GM18502 (cell line): ENCODE data around the gene TLE5.
"Not testable (repeated sequence)": the region's sequence is repeated elsewhere in the genome, so short reads cannot be mapped to it uniquely, and the experiment has no call there.

Source experiments
- ATAC-seq: cut with Tn5 transposase; IDR thresholded peaks from one replicate; pipeline ENCODE4 v1.9.1; 2021; ENCODE audit warnings: mild to moderate bottlenecking; ENCODE audit not compliant: unreplicated experiment, poor library complexity

Gene TLE5

GRCh38 chr19:3064011-3064330 lies 1.7 kb upstream of the TLE5 start:
- no peak for ATAC-seq

- no peak for ATAC-seq
Measured at GRCh38 chr19:3061182-3062161, 823 bp downstream of the TLE5 start.

GRCh38 chr19:3060857-3061181 lies 1.5 kb downstream of the TLE5 start:
- ATAC-seq, result no peak

- no peak for ATAC-seq
Measured at GRCh38 chr19:3059653-3060052, 2.6 kb downstream of the TLE5 start.

DNA sequence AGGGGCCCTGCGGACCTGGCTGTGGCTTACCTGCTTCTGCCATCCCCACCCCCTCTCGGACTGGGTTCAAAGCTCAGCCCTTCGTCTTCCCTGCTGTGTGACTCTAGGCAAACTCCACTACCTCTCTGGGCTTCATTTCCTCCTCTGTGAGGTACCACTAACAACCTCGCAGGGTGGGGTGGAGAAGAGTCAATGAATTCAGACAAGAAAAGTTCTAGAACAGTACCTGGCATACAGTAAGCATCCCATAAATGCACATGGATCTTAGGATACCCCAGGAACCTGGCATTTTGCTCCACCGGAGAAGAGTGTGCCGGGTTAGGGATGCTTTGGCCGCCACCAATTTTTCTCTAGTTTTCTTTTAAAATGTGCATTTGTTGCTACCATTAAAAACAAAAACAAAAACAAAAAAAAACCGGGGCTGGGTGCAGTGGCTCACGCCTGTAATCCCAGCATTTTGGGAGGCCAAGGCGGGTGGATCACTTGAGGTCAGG lies 3.4 kb downstream of the TLE5 start:
- no peak for ATAC-seq

DNA sequence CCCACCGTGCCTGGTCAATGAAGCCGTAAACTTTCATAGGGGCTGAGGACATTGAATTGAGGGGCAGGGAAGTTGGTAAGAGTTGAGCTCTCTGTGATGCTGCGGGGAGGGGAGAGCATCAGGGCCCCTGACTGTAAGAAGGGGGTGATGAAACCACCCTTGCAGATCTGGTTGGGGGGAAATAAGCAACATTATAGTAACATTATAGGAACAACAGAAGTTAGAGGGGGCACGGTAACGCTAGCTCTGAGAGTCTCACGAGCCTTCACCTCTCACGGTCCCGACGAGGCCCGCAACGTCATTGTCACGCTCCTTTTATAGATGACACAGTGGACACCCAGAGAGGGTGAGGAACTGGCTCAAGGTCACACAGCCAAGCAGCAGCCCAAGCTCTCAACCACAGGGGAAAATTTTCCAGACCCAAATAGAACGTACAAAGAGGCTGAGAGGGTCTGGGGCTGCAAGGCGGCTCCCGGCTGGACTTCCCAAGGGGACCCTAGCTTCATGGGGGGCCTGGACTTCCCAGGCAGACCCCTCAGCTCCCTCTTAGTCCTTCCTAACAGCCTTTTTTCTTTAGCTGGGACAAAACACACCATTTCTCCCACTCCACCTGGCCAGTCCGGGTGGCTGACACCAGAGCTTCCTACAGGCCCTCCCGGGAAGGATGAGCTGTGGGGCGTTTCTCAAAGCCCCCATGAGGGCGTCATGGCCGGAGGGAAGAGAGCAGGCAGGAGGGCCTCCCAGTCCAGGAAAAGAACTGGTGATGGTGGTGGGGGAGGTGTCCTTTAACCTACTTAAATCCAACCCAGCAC lies 4.1 kb downstream of the TLE5 start:
- no peak for ATAC-seq

DNA sequence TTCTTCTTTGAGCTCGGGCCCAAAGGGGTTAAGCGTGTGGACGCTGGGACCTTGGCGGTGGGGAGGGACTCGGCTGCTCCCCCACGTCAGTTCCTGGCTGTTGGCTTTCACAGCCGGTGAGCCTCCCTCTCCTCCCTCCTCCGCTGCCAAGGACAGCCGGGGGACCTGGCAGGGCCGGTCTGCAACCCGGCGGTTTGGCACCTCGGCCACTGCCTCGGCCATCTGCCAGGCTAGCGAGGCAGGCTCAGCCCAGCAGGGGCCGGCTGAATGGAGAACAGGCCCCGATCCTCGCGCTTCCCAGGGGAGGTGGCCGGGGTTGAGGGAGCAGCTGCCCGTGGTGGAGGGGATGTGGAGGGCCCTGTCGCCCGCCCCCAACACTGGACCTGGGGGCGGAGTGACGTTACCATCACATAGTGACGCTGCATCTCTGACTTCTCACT lies 5.0 kb downstream of the TLE5 start:
- no peak for ATAC-seq

- no peak for ATAC-seq
Measured at GRCh38 chr19:3056417-3057088, 5.7 kb downstream of the TLE5 start.

GRCh38 chr19:3055741-3056416 lies 6.4 kb downstream of the TLE5 start:
- ATAC-seq, result no peak

- no peak for ATAC-seq
Measured at GRCh38 chr19:3054972-3055740, 7.1 kb downstream of the TLE5 start.

- no peak for ATAC-seq
Measured at GRCh38 chr19:3054265-3054971, 7.9 kb downstream of the TLE5 start.

DNA sequence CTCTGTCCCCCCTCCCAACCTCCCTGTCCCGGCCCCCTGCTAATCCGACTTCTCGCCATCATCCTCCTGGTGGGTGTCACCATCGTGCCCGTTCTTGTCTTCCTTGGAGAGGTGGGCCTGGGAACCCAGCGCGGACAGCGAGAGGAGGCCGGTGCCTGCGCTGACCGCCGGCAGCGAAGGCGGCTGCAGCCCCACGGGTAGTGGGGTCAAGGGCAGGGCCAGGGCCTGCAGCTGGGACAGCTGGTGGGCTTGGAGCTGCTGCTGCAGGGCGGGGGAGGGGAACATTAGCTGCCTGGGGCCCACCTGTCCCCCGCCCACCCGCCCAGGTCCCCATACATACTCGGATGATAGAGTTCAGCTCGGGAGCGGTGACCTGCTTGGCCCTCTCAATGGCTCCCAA lies 8.5 kb downstream of the TLE5 start:
- ATAC-seq, result no peak

DNA sequence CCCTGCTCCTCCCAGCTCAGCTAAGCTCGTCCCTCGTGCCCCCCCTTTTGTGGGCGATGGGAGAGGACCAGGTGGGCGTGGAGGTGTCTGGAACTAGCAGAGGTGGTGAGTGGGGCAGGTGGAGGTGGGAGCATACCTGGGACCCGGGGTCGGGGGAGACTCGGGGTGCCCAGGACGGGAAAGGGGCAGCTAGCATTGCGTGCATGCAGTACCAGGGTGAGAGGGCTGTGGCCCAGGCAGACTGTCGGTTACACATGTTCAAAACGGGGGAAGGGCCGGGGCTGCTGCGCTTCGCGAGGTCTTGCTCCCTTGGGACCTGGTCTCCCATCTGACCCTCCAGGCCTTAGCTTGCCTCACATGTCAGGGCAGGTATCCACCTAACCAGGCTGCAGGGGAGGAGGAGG lies 9.1 kb downstream of the TLE5 start:
- no peak for ATAC-seq

DNA sequence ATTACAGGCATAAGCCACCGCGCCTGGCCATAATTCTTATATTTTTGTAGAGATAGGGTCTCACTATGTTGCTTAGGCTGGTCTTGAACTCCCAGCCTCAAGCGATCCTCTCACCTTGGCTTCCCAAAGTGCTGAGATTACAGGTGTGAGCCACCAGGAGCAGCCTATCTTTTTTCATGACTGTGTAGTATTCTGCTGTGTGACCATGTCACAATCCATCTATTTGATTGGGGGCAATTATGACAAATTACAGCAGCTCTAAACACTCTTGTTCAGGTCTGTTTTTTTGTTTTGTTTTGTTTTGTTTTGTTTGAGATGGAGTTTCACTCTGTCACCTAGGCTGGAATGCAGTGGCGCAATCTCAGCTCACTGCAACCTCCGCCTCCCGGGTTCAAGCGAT lies 12.3 kb downstream of the TLE5 start:
- not testable (repeated sequence) for ATAC-seq

- ATAC-seq, result no peak
Measured at GRCh38 chr19:3049089-3049488, 13.2 kb downstream of the TLE5 start.

DNA sequence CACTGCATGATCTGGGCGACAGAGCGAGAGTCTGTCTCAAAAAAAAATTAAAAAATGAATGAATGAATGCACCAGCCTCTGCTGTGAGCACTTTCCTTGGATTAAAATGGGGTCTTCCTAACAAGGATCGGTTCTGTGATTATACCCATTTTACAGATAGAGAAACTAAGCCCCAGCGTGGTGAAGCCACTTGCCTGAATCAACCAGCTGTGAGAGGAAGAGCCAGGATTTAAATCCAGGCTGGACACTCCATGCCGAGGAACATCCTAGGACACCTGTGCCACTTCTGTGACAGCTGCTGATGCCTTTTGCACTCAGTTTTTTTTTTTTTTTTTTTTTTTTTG lies 14.1 kb downstream of the TLE5 start:
- ATAC-seq, result no peak

- ATAC-seq, result no peak
Measured at GRCh38 chr19:3047496-3048189, 14.7 kb downstream of the TLE5 start.

DNA sequence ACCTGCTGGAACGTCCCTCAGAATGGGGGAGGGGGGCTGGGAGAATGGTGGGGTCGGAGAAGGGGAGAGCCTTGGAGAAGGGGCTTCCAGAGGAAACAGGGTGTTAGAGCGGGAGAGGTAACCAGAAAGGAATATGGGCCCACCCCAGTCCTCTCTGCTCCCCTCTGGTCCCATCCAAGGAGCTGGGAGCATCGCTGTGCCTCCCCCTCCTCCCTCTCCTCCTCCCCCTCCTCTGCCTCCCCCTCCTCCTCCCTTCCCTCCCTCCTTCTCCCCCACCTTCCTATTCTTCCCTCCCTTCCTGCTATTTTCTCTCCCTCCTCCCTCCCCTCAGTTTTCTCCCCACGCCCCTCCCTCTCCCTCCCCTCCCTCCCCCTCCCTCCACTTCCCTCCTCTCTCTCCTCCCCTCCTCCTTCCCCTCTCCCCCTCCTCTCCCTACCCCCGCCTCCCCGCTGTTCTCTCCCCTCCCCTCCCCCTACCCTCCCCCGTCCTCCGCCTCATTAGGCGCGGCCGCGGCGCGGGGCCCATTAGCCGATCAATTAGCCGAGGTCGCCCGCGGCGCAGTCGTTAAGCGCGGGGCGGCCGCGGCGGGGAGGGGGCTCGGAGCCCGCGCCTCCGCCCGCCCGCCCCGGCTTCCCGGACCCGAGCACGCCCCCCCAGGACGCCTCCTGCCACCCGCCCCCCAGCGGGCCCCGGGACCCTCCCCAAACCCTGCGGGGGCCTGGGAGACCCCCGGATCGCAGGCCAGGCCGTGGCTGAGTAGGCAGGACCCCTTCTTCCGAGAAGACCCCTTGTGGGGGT lies 15.4 kb downstream of the TLE5 start:
- no peak for ATAC-seq
